ENCODE results near the gene LMO7. TPM values are rescaled to one million over a fixed set of nuclear protein-coding genes. Genes with fewer than 3 reads are reported as not detected.

LMO7 gene
- polyA plus RNA-seq, 1 experiment = 149 TPM

DNA sequence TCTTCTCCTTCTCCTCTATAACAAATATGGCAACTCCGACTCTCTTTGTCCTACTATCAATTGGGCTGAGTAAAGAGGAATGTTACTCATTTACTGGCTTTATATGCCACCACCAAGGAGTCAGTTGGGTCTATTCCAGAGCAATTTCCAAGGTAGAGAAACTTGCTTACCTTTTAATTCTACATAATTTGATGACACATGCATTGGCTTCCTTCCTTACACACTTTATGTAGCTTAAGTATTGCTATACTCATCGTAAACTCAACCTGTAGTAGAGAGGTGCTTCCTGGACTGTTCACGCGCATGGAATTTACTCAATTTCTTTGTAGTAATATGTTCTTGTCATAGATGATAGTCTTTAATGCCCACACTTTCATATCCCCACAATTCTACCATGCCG, 160.7 kb downstream of the LMO7 start:
- POLR2A ChIA-PET = no interaction called here
- H3K4me3 ChIP-seq (ENCODE audit: low read depth, low read length) = no peak overlapping the region
- H3K36me3 ChIP-seq (ENCODE audit: control insufficient read depth, insufficient read depth, low read length) = peaks cover 2% of the 10 kb centered on the region; the same call in 1 of the 2 replicates
- TF ChIP-seq, protein P1, sequence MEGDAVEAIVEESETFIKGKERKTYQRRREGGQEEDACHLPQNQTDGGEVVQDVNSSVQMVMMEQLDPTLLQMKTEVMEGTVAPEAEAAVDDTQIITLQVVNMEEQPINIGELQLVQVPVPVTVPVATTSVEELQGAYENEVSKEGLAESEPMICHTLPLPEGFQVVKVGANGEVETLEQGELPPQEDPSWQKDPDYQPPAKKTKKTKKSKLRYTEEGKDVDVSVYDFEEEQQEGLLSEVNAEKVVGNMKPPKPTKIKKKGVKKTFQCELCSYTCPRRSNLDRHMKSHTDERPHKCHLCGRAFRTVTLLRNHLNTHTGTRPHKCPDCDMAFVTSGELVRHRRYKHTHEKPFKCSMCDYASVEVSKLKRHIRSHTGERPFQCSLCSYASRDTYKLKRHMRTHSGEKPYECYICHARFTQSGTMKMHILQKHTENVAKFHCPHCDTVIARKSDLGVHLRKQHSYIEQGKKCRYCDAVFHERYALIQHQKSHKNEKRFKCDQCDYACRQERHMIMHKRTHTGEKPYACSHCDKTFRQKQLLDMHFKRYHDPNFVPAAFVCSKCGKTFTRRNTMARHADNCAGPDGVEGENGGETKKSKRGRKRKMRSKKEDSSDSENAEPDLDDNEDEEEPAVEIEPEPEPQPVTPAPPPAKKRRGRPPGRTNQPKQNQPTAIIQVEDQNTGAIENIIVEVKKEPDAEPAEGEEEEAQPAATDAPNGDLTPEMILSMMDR (IDR thresholded peaks at IDR 0.05; ENCODE audit: insufficient read depth, low read depth, low read length) = no peak
- CTCF ChIA-PET = interaction anchor here (0.6 kb wide), 1 partner anchor 9 kb away, joined by 3 read pairs; no protein-coding TSS in a partner anchor
- no peaks in the 10 kb centered on the region for H3K27me3 ChIP-seq (ENCODE audit: control insufficient read depth, insufficient read depth, low read length)
- DNase-seq (ENCODE audit: low read depth) = no peak

DNA sequence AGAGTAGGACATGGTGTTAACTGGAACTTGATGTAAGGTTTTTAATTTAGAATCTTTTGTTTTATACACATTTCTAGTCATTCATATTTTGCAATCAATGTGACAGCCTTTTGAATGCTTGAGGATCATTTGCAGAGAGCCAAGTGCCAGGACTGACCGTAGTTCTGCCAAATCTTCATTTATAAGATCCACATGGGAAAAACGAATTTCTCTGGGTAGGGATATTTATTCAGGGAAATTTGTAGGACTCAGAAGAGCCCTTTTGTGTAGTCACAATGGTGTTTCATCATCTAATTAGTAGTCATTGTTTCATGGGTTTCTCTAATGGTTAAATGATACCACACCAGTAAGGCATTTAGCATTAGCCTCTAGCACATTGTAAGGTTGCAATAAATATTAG, 161.1 kb downstream of the LMO7 start:
- Histone ChIP-seq H3K4me3 (ENCODE audit: low read depth, low read length) (no peak overlapping the region), H3K27me3 (ENCODE audit: control insufficient read depth, insufficient read depth, low read length) (no peaks in the 10 kb centered on the region), H3K36me3 (ENCODE audit: control insufficient read depth, insufficient read depth, low read length) (peaks cover 2% of the 10 kb centered on the region)
- no peak for DNase-seq (ENCODE audit: low read depth)
- TF ChIP-seq, protein P1 (IDR thresholded peaks at IDR 0.05; ENCODE audit: insufficient read depth, low read depth, low read length) = no peak
- ChIA-PET POLR2A (no interaction called here), CTCF (interaction anchor here (0.6 kb wide), 1 partner anchor 9 kb away, joined by 3 read pairs; no protein-coding TSS in a partner anchor)

DNA sequence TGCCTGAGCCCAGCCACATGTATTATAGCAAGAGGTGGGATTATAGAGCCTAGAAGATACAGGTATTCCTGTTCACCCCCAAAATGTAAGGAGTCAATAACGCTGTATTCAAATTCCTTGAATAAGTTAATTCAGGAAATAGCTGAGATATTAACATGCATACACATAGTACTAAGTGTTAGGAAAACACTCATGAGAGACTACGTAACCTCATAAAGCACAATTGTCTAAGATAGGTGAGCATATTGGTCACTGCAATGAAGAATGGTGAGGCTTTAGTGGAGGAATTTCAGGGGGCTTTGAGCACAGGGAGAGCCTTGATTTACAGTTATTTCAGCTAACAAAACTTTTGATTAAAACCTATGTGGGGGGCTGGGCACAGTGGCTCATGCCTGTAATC, 161.6 kb downstream of the LMO7 start:
- TF ChIP-seq, protein P1 (IDR thresholded peaks at IDR 0.05; ENCODE audit: insufficient read depth, low read depth, low read length) = no peak
- ChIA-PET CTCF (interaction anchor here (0.7 to 3.9 kb wide), 2 partner anchors 100 to 102 kb away, joined by 3 to 17 read pairs; no protein-coding TSS in a partner anchor), POLR2A (no interaction called here)
- no peaks in the 10 kb centered on the region for H3K27me3 ChIP-seq (ENCODE audit: control insufficient read depth, insufficient read depth, low read length)
- H3K4me3 ChIP-seq (ENCODE audit: low read depth, low read length) = no peak overlapping the region
- DNase-seq (ENCODE audit: low read depth) = no peak
- peaks cover 4% of the 10 kb centered on the region for H3K36me3 ChIP-seq (ENCODE audit: control insufficient read depth, insufficient read depth, low read length)

DNA sequence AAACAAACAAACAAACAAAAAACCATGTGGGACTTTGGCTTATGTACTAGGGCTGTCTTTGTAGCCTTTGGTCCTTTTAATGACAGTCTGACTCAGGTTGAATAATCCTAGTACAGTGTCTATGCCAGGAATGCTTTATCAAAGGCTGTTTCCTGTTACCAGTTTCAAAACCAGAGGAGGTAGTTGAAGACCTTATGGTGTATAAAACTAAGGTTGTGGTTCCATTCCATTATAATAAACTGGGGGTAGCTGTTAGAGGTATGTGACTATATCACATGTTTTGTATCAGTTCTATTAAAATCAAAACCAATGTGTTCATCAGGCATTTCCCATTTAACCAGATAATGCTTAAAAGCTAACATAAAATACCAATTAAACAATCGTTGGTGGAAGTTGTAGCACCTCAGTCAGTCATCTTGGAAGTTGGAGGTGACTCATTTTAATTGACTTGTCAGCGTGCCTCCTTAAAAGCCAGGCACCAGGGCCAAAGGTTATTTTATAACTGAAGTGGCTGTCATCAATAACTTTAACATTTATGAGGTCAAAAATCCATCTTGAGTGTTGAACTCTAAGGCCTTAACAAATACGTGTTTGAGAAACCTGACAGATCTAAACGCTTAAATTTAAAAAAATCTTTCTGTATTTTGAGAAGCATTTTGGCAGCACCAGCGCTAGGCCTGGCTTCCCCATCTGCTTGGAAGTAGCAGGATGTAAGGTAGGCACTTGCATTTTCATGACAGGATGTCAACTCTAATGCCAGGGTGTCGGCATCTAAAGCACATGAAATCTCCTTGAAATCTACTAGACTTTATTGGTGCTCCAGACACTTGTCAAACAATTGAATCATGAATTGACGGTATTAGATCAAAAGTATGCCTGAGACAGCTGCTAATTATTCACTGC, 162.5 kb downstream of the LMO7 start:
- H3K36me3 ChIP-seq (ENCODE audit: control insufficient read depth, insufficient read depth, low read length) = peaks cover 6% of the 10 kb centered on the region
- no peak for DNase-seq (ENCODE audit: low read depth)
- ChIA-PET POLR2A (no interaction called here), CTCF (interaction anchor here (0.7 to 3.9 kb wide), 3 partner anchors 12 to 103 kb away, joined by 3 to 17 read pairs (median 5); no protein-coding TSS in a partner anchor)
- no peak overlapping the region for H3K4me3 ChIP-seq (ENCODE audit: low read depth, low read length)
- TF ChIP-seq, protein P1 (IDR thresholded peaks at IDR 0.05; ENCODE audit: insufficient read depth, low read depth, low read length) = no peak
- no peaks in the 10 kb centered on the region for H3K27me3 ChIP-seq (ENCODE audit: control insufficient read depth, insufficient read depth, low read length)

DNA sequence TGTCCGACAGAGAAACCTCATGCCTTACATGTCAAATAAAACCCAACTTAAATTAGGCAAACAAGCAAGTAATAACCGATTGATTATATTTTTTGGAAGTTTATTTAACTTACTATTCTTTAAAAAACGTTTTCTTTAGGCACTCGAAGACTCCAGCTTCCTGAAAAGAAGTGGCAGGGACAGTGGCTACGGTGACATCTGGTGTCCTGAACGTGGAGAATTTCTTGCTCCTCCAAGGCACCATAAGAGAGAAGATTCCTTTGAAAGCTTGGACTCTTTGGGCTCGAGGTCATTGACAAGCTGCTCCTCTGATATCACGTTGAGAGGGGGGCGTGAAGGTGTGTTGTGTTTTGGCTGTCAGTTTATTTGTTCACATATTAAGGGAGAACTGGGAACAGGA, 164.4 kb downstream of the LMO7 start:
- H3K27me3 ChIP-seq (ENCODE audit: control insufficient read depth, insufficient read depth, low read length) = no peaks in the 10 kb centered on the region
- POLR2A ChIA-PET = no interaction called here
- CTCF ChIA-PET = interaction anchor here (0.6 to 3.9 kb wide), 6 partner anchors 10 to 132 kb away, joined by 3 to 17 read pairs (median 4); no protein-coding TSS in a partner anchor
- H3K4me3 ChIP-seq (ENCODE audit: low read depth, low read length) = no peak overlapping the region
- TF ChIP-seq, protein P1 (IDR thresholded peaks at IDR 0.05; ENCODE audit: insufficient read depth, low read depth, low read length) = no peak
- DNase-seq (ENCODE audit: low read depth) = no peak
- peaks cover 12% of the 10 kb centered on the region for H3K36me3 ChIP-seq (ENCODE audit: control insufficient read depth, insufficient read depth, low read length)
